HG03575 (cell line): ENCODE results near the gene TOP3A.

Experiments
- ATAC-seq: cut with Tn5 transposase; IDR thresholded peaks from one replicate; pipeline ENCODE4 v1.9.1; 2021; ENCODE audit not compliant: unreplicated experiment, insufficient number of reproducible peaks, low FRiP score; ENCODE audit errors: extremely low read depth

The TOP3A gene

DNA sequence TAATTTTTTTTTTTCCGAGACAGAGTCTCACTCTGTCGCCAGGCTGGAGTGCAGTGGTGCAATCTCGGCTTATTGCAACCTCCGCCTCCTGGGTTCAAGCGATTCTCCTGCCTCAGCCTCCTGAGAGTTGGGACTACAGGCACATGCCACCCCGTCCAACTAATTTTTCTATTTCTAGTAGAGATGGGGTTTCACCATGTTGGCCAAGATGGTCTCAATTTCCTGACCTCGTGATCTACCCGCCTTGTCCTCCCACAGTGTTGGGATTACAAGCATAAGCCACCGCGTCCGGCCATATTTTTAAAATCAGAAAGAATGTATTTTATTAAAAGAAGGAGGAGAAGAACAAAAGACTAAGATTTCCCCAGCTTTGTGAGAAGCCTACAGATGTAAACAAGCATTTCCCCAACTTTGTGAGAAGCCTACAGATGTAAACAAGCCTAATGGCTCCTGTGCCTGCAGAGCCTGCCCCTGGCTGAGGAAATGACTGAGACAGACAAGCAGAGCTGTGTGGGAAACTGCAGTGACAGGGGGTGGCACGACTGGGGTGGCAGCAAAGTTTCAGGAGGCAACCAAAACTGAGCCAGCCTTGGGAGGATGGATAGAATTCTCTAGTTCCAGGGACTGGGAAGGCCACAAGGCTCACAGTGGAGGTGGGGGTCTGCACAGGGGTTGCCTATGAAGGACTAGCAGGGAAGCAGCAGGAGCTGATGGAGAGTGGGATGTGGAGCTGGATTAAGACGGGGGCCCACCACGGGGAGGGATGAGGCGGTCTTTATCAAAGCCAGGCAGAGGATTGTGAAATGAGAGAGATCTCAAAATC lies 22.9 kb downstream of the TOP3A start:
- no peak for ATAC-seq

DNA sequence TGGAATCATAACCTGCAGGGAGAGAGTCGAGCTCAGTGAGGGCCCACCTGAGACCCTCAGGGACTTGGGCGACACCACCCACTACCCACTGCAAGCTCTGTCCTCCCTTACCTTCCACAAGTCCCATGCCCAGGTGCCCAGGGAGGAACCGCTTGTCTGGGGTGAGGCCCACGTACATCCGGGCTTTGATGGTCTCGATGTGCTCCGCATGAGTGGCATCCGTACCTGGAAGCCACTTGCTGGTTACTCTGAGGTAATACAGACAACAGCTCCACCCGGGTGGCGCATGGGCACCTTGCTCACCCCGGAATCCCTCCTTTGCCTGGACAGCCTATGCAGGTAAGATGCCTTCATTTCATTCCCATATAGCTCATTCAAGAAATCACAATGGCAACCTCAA lies 29.5 kb downstream of the TOP3A start:
- ATAC-seq, result no peak

DNA sequence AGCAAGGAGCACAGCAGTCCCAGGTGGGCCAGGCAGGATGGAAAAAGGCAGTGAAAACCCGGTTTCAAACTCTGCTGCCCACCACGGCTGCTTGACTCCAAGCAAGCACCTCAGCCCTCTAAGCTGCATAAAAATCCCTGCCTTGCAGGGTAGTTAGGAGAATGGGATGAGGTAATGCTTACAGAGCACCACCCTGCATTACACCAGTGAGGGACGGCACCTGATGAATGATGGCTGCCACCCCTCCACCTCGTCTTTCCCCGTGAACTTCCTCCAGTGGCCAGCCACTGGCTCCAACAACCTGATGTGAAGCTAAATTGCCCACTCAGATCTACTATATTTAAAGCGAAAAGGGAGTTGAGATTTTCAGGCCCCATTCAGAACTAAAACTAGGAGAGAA lies 33.0 kb downstream of the TOP3A start:
- no peak for ATAC-seq

- ATAC-seq, result no peak
These were observed 33.9 kb downstream of the TOP3A start for GRCh38 chr17:18280766-18281371.

- ATAC-seq, result no peak
These were observed 34.5 kb downstream of the TOP3A start for GRCh38 chr17:18280249-18280648.

- no peak for ATAC-seq
These were observed 35.9 kb downstream of the TOP3A start for GRCh38 chr17:18278867-18279266.

GRCh38 chr17:18277076-18277475 lies 37.7 kb downstream of the TOP3A start:
- ATAC-seq, result no peak

DNA sequence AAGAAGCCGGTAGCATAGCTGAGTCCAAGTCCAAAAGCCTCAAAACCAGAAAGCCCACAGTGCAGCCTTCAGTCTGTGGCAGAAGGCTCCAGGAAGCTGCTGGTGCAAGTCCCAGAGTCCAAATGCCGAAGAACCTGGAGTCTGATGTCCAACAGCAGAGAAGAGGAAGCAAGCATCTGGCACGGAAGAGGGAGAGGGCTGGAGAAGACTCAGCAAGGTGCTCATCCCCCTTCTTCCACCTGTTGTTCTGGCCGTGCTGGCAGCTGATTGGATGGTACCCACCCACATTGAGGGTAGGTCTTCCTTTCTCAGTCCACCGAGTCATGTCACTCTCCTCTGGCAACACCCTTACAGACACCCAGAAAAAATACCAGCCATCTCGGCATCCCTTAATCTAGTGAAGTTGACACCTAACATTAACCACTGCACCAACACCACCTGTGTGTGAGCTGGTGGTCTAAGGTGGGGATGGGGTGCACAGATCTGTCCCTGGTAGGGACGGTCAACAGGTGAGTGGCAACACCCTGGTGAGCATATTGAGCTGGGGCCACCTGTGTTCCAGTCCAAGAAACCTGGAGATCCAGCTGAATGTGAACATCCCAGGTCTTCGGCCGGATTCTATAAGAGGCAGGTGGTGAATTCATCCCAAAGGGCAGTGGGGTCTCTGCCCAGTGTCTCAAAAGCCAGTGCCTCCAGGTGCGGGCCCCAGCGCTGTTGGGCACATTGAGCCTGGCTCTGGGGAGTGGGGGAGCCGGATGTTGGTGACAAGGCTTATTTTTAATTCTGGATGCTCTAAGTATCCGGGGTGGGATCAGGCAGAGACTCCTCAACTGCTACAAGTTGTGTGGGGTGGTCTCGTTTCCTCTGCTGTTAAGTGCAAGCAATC lies 44.5 kb downstream of the TOP3A start:
- no peak for ATAC-seq

DNA sequence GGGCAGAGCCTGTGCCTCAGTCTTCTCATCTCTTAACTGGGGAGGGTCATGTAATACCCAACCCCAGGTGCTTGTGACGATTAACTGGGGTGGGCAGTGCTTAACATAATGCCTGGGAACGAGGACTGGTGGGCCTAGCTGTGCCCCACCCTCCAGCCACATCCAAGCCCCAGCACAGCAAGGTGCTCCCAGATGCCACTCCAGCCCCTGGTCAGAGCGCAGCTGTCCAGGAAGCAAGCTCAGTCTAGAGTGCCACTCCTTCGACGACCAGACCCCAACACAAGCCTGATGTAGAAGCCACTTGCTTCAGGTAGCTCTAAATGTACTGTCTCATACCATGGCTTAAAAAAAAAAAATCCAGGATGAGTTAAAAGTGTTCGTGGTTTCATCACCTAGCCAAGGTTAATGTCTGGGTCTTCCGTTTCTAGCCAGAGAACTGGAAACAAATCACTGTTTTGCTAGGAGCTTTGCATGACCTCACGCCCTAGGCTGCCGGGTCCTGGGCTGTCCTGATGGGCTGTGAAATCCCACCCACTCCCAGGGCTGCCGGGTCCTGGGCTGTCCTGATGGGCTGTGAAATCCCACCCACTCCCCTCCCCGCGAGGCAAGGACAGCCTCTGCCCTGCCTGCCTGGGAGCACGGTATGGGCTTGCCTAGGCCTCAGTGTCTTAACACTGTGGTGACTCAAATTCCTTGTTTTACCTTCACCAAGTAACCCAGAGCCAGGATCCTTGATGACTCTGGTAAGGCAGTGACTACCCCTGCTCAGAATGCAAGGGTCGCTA lies 46.7 kb downstream of the TOP3A start:
- ATAC-seq, result no peak

DNA sequence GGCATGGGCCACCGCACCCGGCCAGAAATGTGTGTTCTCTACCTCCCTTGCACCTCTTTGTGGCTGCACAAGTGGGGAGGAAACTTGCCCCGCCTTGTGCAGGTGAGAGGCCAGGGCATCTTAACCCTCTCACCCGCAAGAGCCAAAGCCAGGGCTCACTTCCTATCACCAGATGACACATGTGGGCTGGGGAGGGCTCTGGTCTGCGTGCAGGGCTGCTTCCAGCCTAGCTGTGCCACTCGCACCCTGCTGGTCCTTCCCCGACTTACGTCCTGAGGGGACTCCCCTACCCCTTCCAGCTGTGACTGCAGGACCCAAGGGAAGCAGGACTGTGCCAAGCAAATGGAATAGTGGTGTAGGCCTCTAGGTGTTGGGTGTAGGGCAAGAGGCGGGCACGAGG lies 47.4 kb downstream of the TOP3A start:
- ATAC-seq, result no peak

DNA sequence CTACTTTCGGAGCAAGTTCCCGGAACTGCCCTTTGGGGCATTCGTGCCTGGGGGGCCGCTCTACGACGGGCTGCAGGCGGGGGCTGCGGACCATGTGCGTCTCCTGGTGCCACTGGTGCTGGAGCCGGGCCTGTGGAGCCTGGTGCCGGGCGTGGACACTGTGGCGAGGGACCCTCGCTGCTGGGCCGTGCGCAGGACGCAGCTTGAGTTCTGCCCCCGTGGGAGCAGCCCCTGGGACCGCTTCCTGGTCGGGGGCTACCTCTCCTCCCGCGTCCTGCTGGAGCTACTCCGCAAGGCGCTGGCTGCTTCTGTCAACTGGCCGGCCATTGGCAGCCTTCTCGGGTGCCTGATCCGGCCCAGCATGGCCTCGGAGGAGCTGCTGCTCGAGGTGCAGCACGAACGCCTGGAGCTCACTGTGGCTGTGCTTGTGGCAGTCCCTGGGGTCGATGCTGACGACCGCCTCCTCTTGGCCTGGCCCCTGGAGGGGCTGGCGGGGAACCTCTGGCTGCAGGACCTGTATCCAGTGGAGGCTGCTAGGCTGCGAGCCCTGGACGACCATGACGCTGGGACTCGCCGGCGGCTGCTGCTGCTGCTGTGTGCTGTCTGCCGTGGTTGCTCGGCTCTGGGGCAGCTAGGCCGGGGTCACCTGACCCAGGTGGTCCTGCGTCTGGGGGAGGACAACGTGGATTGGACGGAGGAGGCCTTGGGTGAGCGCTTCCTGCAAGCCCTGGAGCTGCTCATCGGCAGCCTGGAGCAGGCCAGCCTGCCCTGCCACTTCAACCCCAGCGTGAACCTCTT lies 50.7 kb downstream of the TOP3A start:
- ATAC-seq, result no peak

GRCh38 chr17:18262641-18263040 lies 52.2 kb downstream of the TOP3A start:
- no peak for ATAC-seq

GRCh38 chr17:18262111-18262510 lies 52.7 kb downstream of the TOP3A start:
- no peak for ATAC-seq

DNA sequence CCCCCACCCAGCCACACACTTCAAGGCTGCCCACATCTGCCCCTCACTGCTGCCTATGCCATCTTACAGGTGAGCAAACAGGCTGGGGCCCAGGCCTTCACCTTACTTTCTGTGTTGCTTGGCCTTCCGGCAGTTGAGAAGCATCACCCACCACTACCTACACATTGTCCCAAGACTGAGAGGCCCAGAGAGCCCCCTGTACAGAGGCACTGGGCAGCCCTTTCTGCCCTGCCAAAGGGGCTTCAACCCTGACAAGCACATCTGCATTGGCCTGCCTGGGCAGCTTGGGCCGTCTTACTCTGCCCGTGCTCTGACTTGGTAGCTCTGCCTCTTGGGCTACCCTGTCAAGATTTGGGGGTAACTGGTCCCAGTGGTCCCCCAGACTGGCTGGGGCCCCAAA lies 53.1 kb downstream of the TOP3A start:
- no peak for ATAC-seq

DNA sequence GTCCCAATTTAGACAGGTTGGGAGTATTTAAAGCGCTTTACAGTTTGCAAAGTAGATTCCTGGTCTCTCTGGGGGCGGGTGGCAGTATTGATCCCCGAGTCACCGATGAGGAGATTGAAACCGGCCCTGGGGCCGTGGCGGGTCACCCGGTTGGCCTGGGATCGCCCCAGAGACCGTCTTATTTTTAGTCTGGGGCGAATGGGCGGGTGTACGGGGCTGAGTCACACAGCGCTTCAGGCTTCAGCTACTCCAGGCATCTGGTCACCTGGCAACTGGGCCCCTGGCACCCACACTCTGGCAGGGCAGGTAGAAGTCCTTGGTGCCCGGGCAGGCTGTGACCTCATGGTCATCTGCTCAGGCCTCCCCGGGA lies 53.7 kb downstream of the TOP3A start:
- no peak for ATAC-seq

- ATAC-seq, result no peak
These were observed 54.3 kb downstream of the TOP3A start, which contains the start of gene MIEF2 for GRCh38 chr17:18260332-18261145. Gene MIEF2 (plus strand): TSS chr17:18260662. CDS start chr17:18262721, 2,059 bp downstream.

- no peak for ATAC-seq
These were observed 55.0 kb downstream of the TOP3A start for GRCh38 chr17:18259621-18260331.
